Measurements from ENCODE around the gene PTPRT. TPM values are rescaled to one million over a fixed set of nuclear protein-coding genes. Genes with fewer than 3 reads are reported as not detected.

PTPRT gene
- total and polyA plus RNA-seq, 10 of the 15 experiments (the other 5 are each of a cell fraction or from before 2014, with no cell fraction given): not detected

DNA sequence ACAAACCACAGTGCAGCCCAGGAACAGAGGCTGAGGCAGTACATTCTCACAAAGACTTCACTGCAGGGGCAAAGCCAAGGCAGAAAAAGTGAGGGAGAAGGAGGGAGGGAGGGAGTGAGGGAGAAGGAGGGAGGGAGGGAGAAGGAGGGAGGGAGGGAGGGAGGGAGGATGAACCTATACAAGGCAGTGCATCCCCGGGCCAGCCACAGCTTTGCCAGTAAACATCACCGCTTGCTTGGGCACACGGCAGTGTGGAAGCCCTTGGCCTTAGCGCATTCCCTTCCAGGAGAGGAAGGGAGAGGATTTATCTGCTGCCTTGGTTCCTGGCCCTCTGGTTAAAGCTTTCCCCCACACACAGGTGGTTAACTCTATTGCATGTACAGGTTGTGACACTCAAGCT is 234.0 kb downstream of the PTPRT start (continued):
- TF ChIP-seq, protein P1, sequence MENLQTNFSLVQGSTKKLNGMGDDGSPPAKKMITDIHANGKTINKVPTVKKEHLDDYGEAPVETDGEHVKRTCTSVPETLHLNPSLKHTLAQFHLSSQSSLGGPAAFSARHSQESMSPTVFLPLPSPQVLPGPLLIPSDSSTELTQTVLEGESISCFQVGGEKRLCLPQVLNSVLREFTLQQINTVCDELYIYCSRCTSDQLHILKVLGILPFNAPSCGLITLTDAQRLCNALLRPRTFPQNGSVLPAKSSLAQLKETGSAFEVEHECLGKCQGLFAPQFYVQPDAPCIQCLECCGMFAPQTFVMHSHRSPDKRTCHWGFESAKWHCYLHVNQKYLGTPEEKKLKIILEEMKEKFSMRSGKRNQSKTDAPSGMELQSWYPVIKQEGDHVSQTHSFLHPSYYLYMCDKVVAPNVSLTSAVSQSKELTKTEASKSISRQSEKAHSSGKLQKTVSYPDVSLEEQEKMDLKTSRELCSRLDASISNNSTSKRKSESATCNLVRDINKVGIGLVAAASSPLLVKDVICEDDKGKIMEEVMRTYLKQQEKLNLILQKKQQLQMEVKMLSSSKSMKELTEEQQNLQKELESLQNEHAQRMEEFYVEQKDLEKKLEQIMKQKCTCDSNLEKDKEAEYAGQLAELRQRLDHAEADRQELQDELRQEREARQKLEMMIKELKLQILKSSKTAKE (IDR thresholded peaks at IDR 0.05; ENCODE audit: low read depth, poor library complexity, severe bottlenecking): no peak
- TF ChIP-seq PAX8 (IDR thresholded peaks at IDR 0.05) (no peak), KLF5 (IDR thresholded peaks at IDR 0.05; ENCODE audit: partially characterized antibody) (no peak), BHLHE40 (IDR thresholded peaks at IDR 0.05; ENCODE audit: borderline replicate concordance in 1 of 2, low read depth in 2 of 2, low read length in 1 of 2) (no peak), EGR1 (IDR thresholded peaks at IDR 0.05; ENCODE audit: borderline replicate concordance in 1 of 2, low read depth in 2 of 2, low read length in 2 of 2) (no peak)

DNA sequence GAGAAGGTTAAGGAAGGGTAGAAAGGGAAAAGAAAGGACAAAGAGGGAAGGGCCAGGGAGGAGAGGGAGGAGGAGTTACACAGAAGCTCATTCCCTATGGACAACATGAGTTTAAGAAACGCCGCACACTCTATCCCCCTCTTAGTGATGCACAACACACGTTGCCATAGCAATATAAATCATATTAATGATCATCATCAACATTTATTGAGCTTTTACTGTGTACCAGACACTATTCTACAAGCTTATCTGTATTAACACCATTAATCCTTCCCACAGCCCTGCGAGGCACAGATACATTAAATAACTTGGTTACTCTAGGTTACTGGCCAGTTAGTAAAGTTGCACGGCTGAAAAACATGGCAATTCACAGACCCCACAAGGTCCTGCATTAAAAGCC is 234.8 kb downstream of the PTPRT start:
- no TSS peak for BruUV-seq (replicated peaks)
- RAD21 ChIA-PET (ENCODE audit: unreplicated experiment): no interaction called here
- no peaks in the 10 kb centered on the region for H3K4me1 ChIP-seq (ENCODE audit: control insufficient read depth, insufficient read depth, low read length)
- ATAC-seq: no peak
- H3K79me2 ChIP-seq (ENCODE audit: control insufficient read depth, insufficient read depth, low read length): no peaks in the 10 kb centered on the region
- CTCF ChIA-PET: interaction anchor here (1.5 kb wide), 1 partner anchor 110 kb away, joined by 3 read pairs; no protein-coding TSS in a partner anchor
- intact Hi-C loops (cut with micrococcal nuclease; ENCODE audit: unreplicated experiment): no loop called here
- H3K27ac ChIP-seq (ENCODE audit: control insufficient read depth, insufficient read depth): no peak overlapping the region
- no peaks in the 10 kb centered on the region for H3K36me3 ChIP-seq (ENCODE audit: control insufficient read depth in 2 of 2, insufficient read depth in 2 of 2, low read length in 1 of 2)
- no peak overlapping the region for H2AFZ ChIP-seq (ENCODE audit: control insufficient read depth, low read depth, low read length)
- no peak for FAIRE-seq
- H4K20me1 ChIP-seq (ENCODE audit: control insufficient read depth, insufficient read depth): no peaks in the 10 kb centered on the region
- in situ Hi-C loops (cut with MboI): no loop called here
- SMC1A ChIA-PET (ENCODE audit: uncharacterized antibody, unreplicated experiment): no interaction called here
- H3K9me3 ChIP-seq (replicated peaks; ENCODE audit: control insufficient read depth, insufficient read depth, low read length): no peaks in the 10 kb centered on the region
- WGBS (ENCODE audit: insufficient coverage, insufficient replicate concordance, low lambda C conversion rate, missing lambda C conversion rate): 32% methylated on average over 5 of the region's 5 CpGs
- no peak for DNase-seq (ENCODE audit: low read depth, low spot score)
- no peak overlapping the region for H3K4me3 ChIP-seq
- no peaks in the 10 kb centered on the region for H3K27me3 ChIP-seq (replicated peaks in 1 of 2; ENCODE audit: control insufficient read depth in 2 of 2, insufficient read depth in 2 of 2, low read length in 1 of 2)
- no peak overlapping the region for H3K9ac ChIP-seq (ENCODE audit: control insufficient read depth, insufficient read depth, low read length)
- no peak overlapping the region for H3K4me2 ChIP-seq (ENCODE audit: control insufficient read depth, insufficient read depth)
- POLR2A ChIA-PET: no interaction called here
- TF ChIP-seq ZNF622 (IDR thresholded peaks at IDR 0.05) (no peak), NRF1 (conservative IDR thresholded peaks at IDR 0.05; ENCODE audit: low read depth, low read length) (no peak), RFX5 (IDR thresholded peaks at IDR 0.05; ENCODE audit: low read depth, low read length) (no peak), POU2F2 (IDR thresholded peaks at IDR 0.05; ENCODE audit: borderline replicate concordance, low read depth, low read length) (no peak), ESRRA (IDR thresholded peaks at IDR 0.05; ENCODE audit: low read length) (no peak), CBX3 (IDR thresholded peaks at IDR 0.05; ENCODE audit: borderline replicate concordance, low read depth) (no peak), SMAD1 (IDR thresholded peaks at IDR 0.05; ENCODE audit: low read depth, partially characterized antibody) (no peak), POLR2A (IDR thresholded peaks at IDR 0.05; ENCODE audit: low read depth, low read length) (no peak), RUNX3 (IDR thresholded peaks at IDR 0.05; ENCODE audit: low read length) (no peak)
- TF ChIP-seq, protein P2, sequence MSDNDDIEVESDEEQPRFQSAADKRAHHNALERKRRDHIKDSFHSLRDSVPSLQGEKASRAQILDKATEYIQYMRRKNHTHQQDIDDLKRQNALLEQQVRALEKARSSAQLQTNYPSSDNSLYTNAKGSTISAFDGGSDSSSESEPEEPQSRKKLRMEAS (IDR thresholded peaks at IDR 0.05; ENCODE audit: low read depth, low read length): no peak
